Endothelial cell of umbilical vein (primary cell): ENCODE measurements around the gene KCNH1. TPM values are rescaled to one million over a fixed set of nuclear protein-coding genes. Genes with fewer than 3 reads are reported as not detected.

Experiments used
- BruUV-seq: library from RNA; stranded (reverse); fragments of 400-500 nt; replicated peaks from 2 replicates; lab custom pipeline; 2021; lab: Mats Ljungman, UMichigan
- CTCF ChIA-PET: fragments of 300-600, 350-600 bp; sonication (Branson Sonifier 250); formaldehyde crosslinking; loops from one replicate; lab custom pipeline; 2021; ENCODE audit warnings: antibody characterized with exemption, inconsistent platforms; lab: Charles Lee
- POLR2A ChIA-PET: fragments of 300-600, 350-600 bp; sonication (Branson Sonifier 250); formaldehyde crosslinking; loops from one replicate; lab custom pipeline; 2021; ENCODE audit warnings: antibody characterized with exemption, inconsistent platforms; lab: Charles Lee
- DNase-seq: peaks from one replicate; pipeline ENCODE4 v3.0.0-alpha.2; 2011; ENCODE audit warnings: low read depth, low spot score
- FAIRE-seq: peaks from 2 replicates; lab custom pipeline; 2011; peaks lifted over from hg19 to GRCh38; lab: Jason Lieb, UNC
- H2AFZ ChIP-seq: 2 replicates; pipeline ENCODE4 v1.6.0; 2012; ENCODE audit warnings: low read depth, low read length, control low read depth, inconsistent platforms
- H3K27ac ChIP-seq: 2 replicates; pipeline ENCODE4 v1.5.1; 2011; ENCODE audit warnings: low read depth, mild to moderate bottlenecking, control low read depth, low read length, moderate library complexity; ENCODE audit not compliant: insufficient read depth
- H3K27me3 ChIP-seq, 2 experiments: 2 replicates each; pipeline versions ENCODE4 v1.6.0 to v1.6.1; 2011; ENCODE audit warnings: low read length in 2 of 2, mixed read lengths in 1 of 2; ENCODE audit not compliant: control insufficient read depth in 2 of 2, insufficient read depth in 2 of 2
- H3K36me3 ChIP-seq, 2 experiments: 2 replicates in 1 of 2; 3 replicates in 1 of 2; pipeline ENCODE4 v1.5.1; 2011; ENCODE audit warnings: low read length in 2 of 2, mild to moderate bottlenecking in 1 of 2, moderate library complexity in 1 of 2; ENCODE audit not compliant: control insufficient read depth in 2 of 2, insufficient read depth in 2 of 2; ENCODE audit errors: extremely low read depth in 1 of 2
- H3K4me1 ChIP-seq: 3 replicates; pipeline ENCODE4 v1.5.1; 2011; ENCODE audit warnings: mild to moderate bottlenecking, low read length; ENCODE audit not compliant: control insufficient read depth, insufficient read depth; ENCODE audit errors: extremely low read depth
- H3K4me2 ChIP-seq: 2 replicates; pipeline ENCODE4 v1.6.1; 2011; ENCODE audit warnings: low read length, control low read depth, mixed read lengths; ENCODE audit not compliant: insufficient read depth
- H3K4me3 ChIP-seq, 3 experiments: fragments of 200-600 bp in 1 of 3; sonication (generic), shearing (Covaris generic) in 1 of 3; replicated peaks in 1 of 3; 2 replicates each; pipeline ENCODE4 v1.5.1; 2011 to 2016; ENCODE audit warnings: control low read depth in 3 of 3, low read length in 3 of 3, mild to moderate bottlenecking in 2 of 3, inconsistent platforms in 1 of 3, low read depth in 1 of 3, moderate library complexity in 1 of 3; ENCODE audit not compliant: insufficient read depth in 1 of 3
- H3K79me2 ChIP-seq: 2 replicates; pipeline ENCODE4 v1.6.0; 2012; ENCODE audit warnings: low read length, inconsistent platforms; ENCODE audit not compliant: control insufficient read depth, insufficient read depth
- H3K9ac ChIP-seq: replicated peaks from 2 replicates; pipeline ENCODE3; 2011; ENCODE audit warnings: low read length, control low read depth; ENCODE audit not compliant: insufficient read depth; ENCODE audit errors: extremely low read depth
- H3K9me1 ChIP-seq: replicated peaks from 3 replicates; pipeline ENCODE4 v1.6.0; 2011; ENCODE audit warnings: mild to moderate bottlenecking, low read length; ENCODE audit not compliant: control insufficient read depth, insufficient read depth; ENCODE audit errors: extremely low read depth
- H3K9me3 ChIP-seq: replicated peaks from 2 replicates; pipeline ENCODE4 v1.5.1; 2012; ENCODE audit warnings: low read length, inconsistent platforms; ENCODE audit not compliant: control insufficient read depth, insufficient read depth
- H4K20me1 ChIP-seq: replicated peaks from 2 replicates; pipeline ENCODE3; 2011; ENCODE audit warnings: mild to moderate bottlenecking, low read length; ENCODE audit not compliant: control insufficient read depth, insufficient read depth; ENCODE audit errors: extremely low read depth
- EZH2 ChIP-seq: IDR thresholded peaks from 2 replicates; pipeline ENCODE4 v1.6.1; 2012; ENCODE audit warnings: borderline replicate concordance, low read depth, mild to moderate bottlenecking, moderate library complexity, low read length, inconsistent platforms; ENCODE audit not compliant: severe bottlenecking
- FOS ChIP-seq: IDR thresholded peaks from 2 replicates; pipeline ENCODE4 v1.6.1; 2011; ENCODE audit warnings: mild to moderate bottlenecking, low read length, moderate library complexity, borderline replicate concordance; ENCODE audit not compliant: insufficient read depth
- GATA2 ChIP-seq: IDR thresholded peaks from 2 replicates; pipeline ENCODE4 v1.7.0; 2011; ENCODE audit warnings: low read depth, mild to moderate bottlenecking, moderate library complexity, mixed read lengths, low read length; ENCODE audit not compliant: insufficient read length, insufficient read depth
- JUN ChIP-seq: IDR thresholded peaks from 2 replicates; pipeline ENCODE4 v1.6.1; 2011; ENCODE audit warnings: borderline replicate concordance, low read depth; ENCODE audit not compliant: insufficient read length, insufficient read depth
- MYC ChIP-seq: IDR thresholded peaks from one replicate; pipeline ENCODE4 v1.6.1; 2011; ENCODE audit warnings: mild to moderate bottlenecking, low read depth, low read length
- POLR2A ChIP-seq: IDR thresholded peaks from 2 replicates; pipeline ENCODE4 v1.6.1; 2012; ENCODE audit warnings: low read depth, mild to moderate bottlenecking, control low read depth, low read length
- POLR2AphosphoS5 ChIP-seq: IDR thresholded peaks from 2 replicates; pipeline ENCODE4 v1.6.1; 2012; ENCODE audit warnings: low read depth, mild to moderate bottlenecking, control low read depth, low read length, moderate library complexity; ENCODE audit not compliant: insufficient read depth
- dilution Hi-C: fragments of 300-500 bp; cut with MboI; formaldehyde crosslinking; loops from one replicate; pipeline ENCODE4 v1.15.0; 2019; ENCODE audit warnings: low sequenced_read_pairs; ENCODE audit not compliant: extremely low pct_ligation_motif_present
- intact Hi-C: fragments of 100-400 bp; cut with micrococcal nuclease; formaldehyde crosslinking; loops from one replicate; pipeline ENCODE4 v1.10.0; 2022
- polyA plus RNA-seq, 4 experiments: library from polyadenylated mRNA; depleted of rRNA in 3 of 4; stranded (reverse) in 3 of 4; unstranded in 1 of 4; fragments of >200 nt; gene quantifications; 2 replicates each; pipeline versions ENCODE4 v1.2.1 to v1.2.3, GENCODE V29; 2011 to 2012; ENCODE audit warnings: missing spikeins in 1 of 4
- total RNA-seq: library from RNA; stranded (reverse); gene quantifications from 2 replicates; pipeline ENCODE4 v1.2.3, GENCODE V29; 2021
- TF ChIP-seq, protein P1 (sequence below): IDR thresholded peaks from 2 replicates; pipeline ENCODE4 v1.6.1; 2011; ENCODE audit not compliant: insufficient read depth, insufficient read length
- TF ChIP-seq, protein P2 (sequence below), 2 donors: IDR thresholded peaks; 1 replicate in 1 of 2; 2 replicates in 1 of 2; pipeline ENCODE4 v1.5.1; 2011; ENCODE audit warnings: low read length in 2 of 2, mild to moderate bottlenecking in 2 of 2, moderate library complexity in 2 of 2, control low read depth in 1 of 2, inconsistent platforms in 1 of 2, low read depth in 1 of 2; ENCODE audit not compliant: insufficient read depth in 1 of 2; ENCODE audit errors: extremely low read depth in 1 of 2

The KCNH1 gene
- total and polyA plus RNA-seq, 2 donors (not counting 3 experiments of a cell fraction or from before 2014, with no cell fraction given) = not detected

DNA sequence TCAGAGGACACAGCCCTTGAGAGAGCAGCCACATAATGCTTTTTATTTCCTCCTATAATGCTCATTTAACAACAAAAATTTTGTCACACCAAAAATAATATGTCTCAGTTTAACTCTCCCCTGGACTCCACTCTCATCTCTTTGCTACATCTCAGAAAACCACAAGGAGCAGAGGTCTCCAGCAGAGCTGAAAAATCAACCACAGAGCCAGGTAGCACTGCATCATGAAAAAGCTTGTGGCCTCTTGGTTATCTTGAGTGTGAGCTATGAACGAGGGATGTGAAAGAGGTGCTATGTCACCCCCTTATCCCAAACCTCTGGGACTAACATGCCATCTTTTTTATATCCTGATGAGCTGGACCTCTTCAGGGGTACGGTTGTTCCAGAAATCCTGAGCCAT is 44.4 kb downstream of the KCNH1 start:
- no peaks in the 10 kb centered on the region for H3K4me1 ChIP-seq
- POLR2A ChIA-PET = no interaction called here
- no peaks in the 10 kb centered on the region for H3K9me1 ChIP-seq
- no peak overlapping the region for H3K9ac ChIP-seq
- FAIRE-seq (no peak), DNase-seq (no peak)
- CTCF ChIA-PET = no interaction called here
- no peak overlapping the region for H3K27ac ChIP-seq
- no peaks in the 10 kb centered on the region for H3K27me3 ChIP-seq
- BruUV-seq = no TSS peak
- intact Hi-C loops = no loop called here
- H3K4me3 ChIP-seq = no peak overlapping the region
- no peaks in the 10 kb centered on the region for H3K9me3 ChIP-seq
- no peaks in the 10 kb centered on the region for H4K20me1 ChIP-seq
- H3K79me2 ChIP-seq = no peaks in the 10 kb centered on the region
- no peaks in the 10 kb centered on the region for H3K36me3 ChIP-seq
- dilution Hi-C loops = no loop called here
- no peak for TF ChIP-seq POLR2A
- TF ChIP-seq MYC = no peak
- no peak for TF ChIP-seq JUN
- TF ChIP-seq FOS = no peak
- no peak for TF ChIP-seq GATA2
- TF ChIP-seq, protein P1, sequence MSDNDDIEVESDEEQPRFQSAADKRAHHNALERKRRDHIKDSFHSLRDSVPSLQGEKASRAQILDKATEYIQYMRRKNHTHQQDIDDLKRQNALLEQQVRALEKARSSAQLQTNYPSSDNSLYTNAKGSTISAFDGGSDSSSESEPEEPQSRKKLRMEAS = no peak
- no peak for TF ChIP-seq POLR2AphosphoS5
- TF ChIP-seq, protein P2, sequence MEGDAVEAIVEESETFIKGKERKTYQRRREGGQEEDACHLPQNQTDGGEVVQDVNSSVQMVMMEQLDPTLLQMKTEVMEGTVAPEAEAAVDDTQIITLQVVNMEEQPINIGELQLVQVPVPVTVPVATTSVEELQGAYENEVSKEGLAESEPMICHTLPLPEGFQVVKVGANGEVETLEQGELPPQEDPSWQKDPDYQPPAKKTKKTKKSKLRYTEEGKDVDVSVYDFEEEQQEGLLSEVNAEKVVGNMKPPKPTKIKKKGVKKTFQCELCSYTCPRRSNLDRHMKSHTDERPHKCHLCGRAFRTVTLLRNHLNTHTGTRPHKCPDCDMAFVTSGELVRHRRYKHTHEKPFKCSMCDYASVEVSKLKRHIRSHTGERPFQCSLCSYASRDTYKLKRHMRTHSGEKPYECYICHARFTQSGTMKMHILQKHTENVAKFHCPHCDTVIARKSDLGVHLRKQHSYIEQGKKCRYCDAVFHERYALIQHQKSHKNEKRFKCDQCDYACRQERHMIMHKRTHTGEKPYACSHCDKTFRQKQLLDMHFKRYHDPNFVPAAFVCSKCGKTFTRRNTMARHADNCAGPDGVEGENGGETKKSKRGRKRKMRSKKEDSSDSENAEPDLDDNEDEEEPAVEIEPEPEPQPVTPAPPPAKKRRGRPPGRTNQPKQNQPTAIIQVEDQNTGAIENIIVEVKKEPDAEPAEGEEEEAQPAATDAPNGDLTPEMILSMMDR (IDR thresholded peaks at IDR 0.05; ENCODE audit: extremely low read depth in 1 of 2, insufficient read depth in 1 of 2, low read depth in 1 of 2, low read length in 2 of 2) = no peak
- TF ChIP-seq EZH2 = no peak
- no peak overlapping the region for H2AFZ ChIP-seq
- H3K4me2 ChIP-seq = no peak overlapping the region
